Esophagus muscularis mucosa (tissue), 4 donors: ENCODE data around the gene TMEM9.

Experiments used
- CTCF ChIP-seq, 3 experiments: fragments of 200-600 bp in 2 of 3; fragments of 450-650 bp in 1 of 3; sonication (generic) in 2 of 3; IDR thresholded peaks; one replicate each; pipeline ENCODE4 v1.5.1; 2017 to 2019; ENCODE audit warnings: antibody characterized with exemption in 3 of 3, mild to moderate bottlenecking in 2 of 3, moderate library complexity in 1 of 3
- EP300 ChIP-seq: sonication (generic); formaldehyde crosslinking; IDR thresholded peaks from one replicate; pipeline ENCODE4 v1.6.1; 2017; ENCODE audit warnings: antibody characterized with exemption
- POLR2A ChIP-seq: fragments of 450-650 bp; IDR thresholded peaks from one replicate; pipeline ENCODE4 v1.6.1; 2017; ENCODE audit warnings: antibody characterized with exemption, moderate library complexity, mild to moderate bottlenecking, low read depth
- POLR2AphosphoS5 ChIP-seq, 2 donors: sonication (generic); formaldehyde crosslinking; IDR thresholded peaks; one replicate each; pipeline ENCODE4 v1.6.1; 2017; ENCODE audit warnings: antibody characterized with exemption in 2 of 2

GRCh38 chr1:201095581-201095980 is 58.7 kb downstream of the TMEM9 start:
- TF ChIP-seq CTCF (IDR thresholded peaks at IDR 0.05): no peak
- no peak for TF ChIP-seq POLR2AphosphoS5 (IDR thresholded peaks at IDR 0.05)
- TF ChIP-seq POLR2A: no peak
- no peak for TF ChIP-seq EP300
